ENCODE data around the gene NOBOX. TPM values are rescaled to one million over a fixed set of nuclear protein-coding genes. Genes with fewer than 3 reads are reported as not detected.

The NOBOX gene
- total RNA-seq, 4 donors from 2014 or later = not detected

DNA sequence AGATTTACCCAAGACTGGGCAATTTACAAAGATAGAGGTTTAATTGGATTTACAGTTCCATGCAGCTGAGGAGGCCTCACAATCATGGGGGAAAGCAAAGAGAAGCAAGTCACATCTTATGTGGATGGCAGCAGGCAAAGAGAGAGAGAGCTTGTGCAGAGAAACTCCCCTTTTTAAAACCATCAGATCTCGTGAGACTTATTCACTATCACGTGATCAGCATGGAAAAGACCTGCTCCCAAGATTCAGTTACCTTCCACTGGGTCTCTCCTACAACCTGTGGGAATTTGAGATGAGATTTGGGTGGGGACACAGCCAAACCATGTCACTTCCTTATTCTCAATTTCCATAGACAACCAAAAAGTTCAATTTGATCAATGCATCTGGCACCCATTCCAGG is 24.9 kb upstream of the NOBOX start:
- TF ChIP-seq, protein P1, sequence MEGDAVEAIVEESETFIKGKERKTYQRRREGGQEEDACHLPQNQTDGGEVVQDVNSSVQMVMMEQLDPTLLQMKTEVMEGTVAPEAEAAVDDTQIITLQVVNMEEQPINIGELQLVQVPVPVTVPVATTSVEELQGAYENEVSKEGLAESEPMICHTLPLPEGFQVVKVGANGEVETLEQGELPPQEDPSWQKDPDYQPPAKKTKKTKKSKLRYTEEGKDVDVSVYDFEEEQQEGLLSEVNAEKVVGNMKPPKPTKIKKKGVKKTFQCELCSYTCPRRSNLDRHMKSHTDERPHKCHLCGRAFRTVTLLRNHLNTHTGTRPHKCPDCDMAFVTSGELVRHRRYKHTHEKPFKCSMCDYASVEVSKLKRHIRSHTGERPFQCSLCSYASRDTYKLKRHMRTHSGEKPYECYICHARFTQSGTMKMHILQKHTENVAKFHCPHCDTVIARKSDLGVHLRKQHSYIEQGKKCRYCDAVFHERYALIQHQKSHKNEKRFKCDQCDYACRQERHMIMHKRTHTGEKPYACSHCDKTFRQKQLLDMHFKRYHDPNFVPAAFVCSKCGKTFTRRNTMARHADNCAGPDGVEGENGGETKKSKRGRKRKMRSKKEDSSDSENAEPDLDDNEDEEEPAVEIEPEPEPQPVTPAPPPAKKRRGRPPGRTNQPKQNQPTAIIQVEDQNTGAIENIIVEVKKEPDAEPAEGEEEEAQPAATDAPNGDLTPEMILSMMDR (IDR thresholded peaks at IDR 0.05; ENCODE audit: low read depth) = no peak

DNA sequence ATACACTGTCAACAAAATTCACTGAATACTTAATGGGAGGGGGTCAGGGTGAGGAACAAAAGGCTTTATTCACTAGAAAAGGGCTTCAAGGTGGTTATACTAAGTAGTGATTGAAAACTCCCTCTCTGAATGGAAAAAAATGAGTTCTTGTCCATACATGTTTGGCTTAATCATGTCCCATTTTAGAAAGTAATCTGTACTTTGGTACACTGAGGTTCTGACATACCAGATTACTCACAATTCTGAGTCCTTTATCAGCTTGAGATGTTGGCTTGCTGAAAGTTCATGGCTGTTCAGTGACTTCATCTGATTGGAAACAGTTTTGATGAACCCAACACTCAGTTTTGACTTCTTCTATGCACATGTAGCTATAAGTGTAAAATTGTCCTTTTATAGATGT is 12.8 kb upstream of the NOBOX start:
- TF ChIP-seq, protein P1 (IDR thresholded peaks at IDR 0.05; ENCODE audit: low read depth) = no peak

DNA sequence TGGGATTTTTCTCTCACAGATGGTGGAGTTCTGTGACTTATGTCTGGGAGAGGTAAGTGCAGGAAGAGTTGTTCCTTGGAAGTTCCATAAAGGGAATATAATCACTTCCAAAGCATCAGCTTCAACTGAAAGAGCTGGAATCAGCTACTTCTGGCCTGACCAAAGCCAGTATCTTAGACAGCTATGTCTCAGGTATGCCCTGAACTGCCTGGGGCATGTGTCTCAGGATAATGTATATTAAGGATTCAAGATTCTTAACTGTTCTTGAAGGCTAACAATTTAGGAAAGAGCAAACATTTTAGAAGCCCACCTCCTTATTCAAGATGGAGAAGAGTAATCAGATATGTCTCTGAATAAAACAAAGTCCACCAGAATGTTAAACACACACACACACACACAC is 12.4 kb upstream of the NOBOX start:
- TF ChIP-seq, protein P1 (IDR thresholded peaks at IDR 0.05; ENCODE audit: low read depth) = no peak

DNA sequence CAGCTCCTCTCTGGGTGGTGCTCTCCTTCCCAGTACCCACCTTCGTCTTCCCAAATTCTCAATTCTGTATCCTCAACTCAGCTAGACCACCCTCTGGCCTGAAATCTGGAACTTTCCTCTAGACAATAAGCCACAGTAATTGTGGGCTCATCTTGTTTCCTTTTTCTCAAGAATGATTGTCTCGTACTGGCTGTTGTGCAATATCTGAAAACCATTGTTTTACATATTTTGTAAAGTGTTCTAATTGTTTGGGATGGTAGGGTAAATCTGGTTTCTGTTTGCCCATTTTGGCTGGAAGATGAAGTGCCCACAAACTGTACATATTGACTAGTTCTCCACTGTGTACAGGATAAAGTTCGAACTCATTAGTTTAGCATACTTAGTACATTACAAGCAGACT is 11.3 kb upstream of the NOBOX start:
- TF ChIP-seq, protein P1 (IDR thresholded peaks at IDR 0.05; ENCODE audit: low read depth) = no peak

DNA sequence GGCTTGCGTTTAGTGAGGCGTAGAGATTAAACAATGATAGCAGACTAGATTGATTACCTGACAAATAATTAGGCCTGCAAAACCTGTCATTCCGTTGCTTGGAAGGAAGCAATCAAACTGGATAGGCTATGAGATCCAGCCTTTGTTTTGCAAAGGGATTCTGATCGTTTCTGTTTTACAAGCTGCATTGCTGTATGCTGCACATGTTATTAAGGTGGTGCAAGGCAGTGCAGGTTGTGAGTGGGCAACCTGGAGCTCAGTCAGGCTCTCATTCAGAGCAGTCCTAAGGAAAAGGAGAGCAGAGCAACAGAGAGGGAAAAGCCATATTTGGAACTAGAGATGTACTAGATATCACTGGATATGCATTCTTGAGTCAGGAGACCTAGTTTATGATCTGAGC is 6.9 kb upstream of the NOBOX start:
- TF ChIP-seq, protein P1 (IDR thresholded peaks at IDR 0.05; ENCODE audit: low read depth) = no peak

DNA sequence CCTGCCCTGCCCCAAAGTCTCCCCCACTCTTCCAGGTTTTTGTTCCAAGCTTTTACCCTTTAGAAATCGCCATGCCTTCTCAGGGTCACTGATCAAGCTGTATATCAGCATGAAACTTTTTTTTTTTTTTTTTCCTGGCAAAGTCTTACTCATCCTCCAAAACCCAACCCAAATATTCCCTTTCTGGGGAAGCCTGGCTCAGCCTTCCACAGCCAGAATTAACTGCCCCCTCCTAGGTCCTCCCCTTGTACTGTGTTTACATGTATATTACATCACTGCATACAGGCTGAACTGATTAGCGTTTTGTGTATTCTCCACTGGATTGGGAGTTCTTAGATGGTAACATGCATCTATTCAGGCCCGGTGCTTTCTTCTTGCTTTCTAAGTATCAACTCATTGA is 4.6 kb upstream of the NOBOX start:
- TF ChIP-seq, protein P1 (IDR thresholded peaks at IDR 0.05; ENCODE audit: low read depth) = no peak

DNA sequence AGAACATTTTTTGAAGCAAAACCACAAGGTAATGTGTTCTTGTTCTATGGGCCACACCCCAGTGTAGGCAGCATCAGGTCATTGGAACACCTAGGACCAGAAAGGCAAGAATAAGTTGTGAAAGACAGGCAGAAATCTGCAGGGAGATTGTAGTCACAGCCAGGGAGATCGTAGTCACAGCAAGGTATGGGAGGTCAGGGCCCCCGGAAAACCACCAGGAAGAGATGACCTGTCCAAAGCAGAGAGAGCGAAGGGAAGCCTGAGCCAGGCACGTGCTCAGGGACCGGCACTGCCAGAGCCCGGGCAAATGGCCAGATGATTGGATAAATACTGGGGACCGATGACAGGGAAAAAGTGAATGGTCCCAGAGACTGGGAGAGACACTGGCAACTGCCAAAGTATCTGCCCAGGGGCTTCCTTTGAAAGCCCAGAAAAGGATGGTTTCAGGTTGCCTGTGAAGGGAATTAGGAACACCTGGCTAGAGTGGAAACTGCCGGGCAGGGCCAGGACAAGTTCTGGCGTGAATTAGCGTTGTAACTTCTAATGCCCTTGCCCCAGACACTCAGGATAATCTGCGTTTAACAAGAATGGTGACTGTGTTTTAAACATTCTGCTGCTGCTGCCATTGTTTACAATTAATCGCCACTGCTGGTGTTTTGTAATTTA is 3.9 kb upstream of the NOBOX start:
- TF ChIP-seq, protein P1 (IDR thresholded peaks at IDR 0.05; ENCODE audit: low read depth) = no peak
